HG02885 (cell line): ENCODE data around the gene C9.
"Not testable (repeated sequence)": the region's sequence is repeated elsewhere in the genome, so short reads cannot be mapped to it uniquely, and the experiment has no call there.

Experiments
- ATAC-seq: cut with Tn5 transposase; IDR thresholded peaks from one replicate; pipeline ENCODE4 v1.9.1; 2021; ENCODE audit warnings: mild to moderate bottlenecking; ENCODE audit not compliant: unreplicated experiment, poor library complexity

The C9 gene

GRCh38 chr5:39334296-39334695 lies 30.0 kb downstream of the C9 start:
- ATAC-seq, result not testable (repeated sequence)

- ATAC-seq, result no peak
Measured at GRCh38 chr5:39333104-39333503, 31.2 kb downstream of the C9 start.

GRCh38 chr5:39331861-39332381 lies 32.4 kb downstream of the C9 start:
- no peak for ATAC-seq

- no peak for ATAC-seq
Measured at GRCh38 chr5:39328731-39329130, 35.6 kb downstream of the C9 start.

- no peak for ATAC-seq
Measured at GRCh38 chr5:39323542-39323941, 40.8 kb downstream of the C9 start.

- ATAC-seq, result no peak
Measured at GRCh38 chr5:39319395-39319794, 44.9 kb downstream of the C9 start.

- ATAC-seq, result not testable (repeated sequence)
Measured at GRCh38 chr5:39316464-39316863, 47.8 kb downstream of the C9 start.

- ATAC-seq, result no peak
Measured at GRCh38 chr5:39315995-39316394, 48.3 kb downstream of the C9 start.

GRCh38 chr5:39314591-39314990 lies 49.7 kb downstream of the C9 start:
- ATAC-seq, result no peak

GRCh38 chr5:39309534-39309933 lies 54.8 kb downstream of the C9 start:
- ATAC-seq, result no peak

- ATAC-seq, result no peak
Measured at GRCh38 chr5:39302472-39302871, 61.8 kb downstream of the C9 start.

GRCh38 chr5:39301406-39301805 lies 62.9 kb downstream of the C9 start:
- no peak for ATAC-seq

- no peak for ATAC-seq
Measured at GRCh38 chr5:39299962-39300361, 64.3 kb downstream of the C9 start.

- no peak for ATAC-seq
Measured at GRCh38 chr5:39294736-39295135, 69.6 kb downstream of the C9 start.

GRCh38 chr5:39284552-39284951 lies 79.7 kb downstream of the C9 start:
- ATAC-seq, result no peak

GRCh38 chr5:39283231-39283818 lies 81.0 kb downstream of the C9 start:
- peak; percentile 98 for ATAC-seq

GRCh38 chr5:39282561-39282960 lies 81.7 kb downstream of the C9 start:
- no peak for ATAC-seq

GRCh38 chr5:39275865-39276264 lies 88.4 kb downstream of the C9 start:
- not testable (repeated sequence) for ATAC-seq

- peak; percentile 95 for ATAC-seq
Measured at GRCh38 chr5:39274398-39275085, 89.8 kb downstream of the C9 start.

- ATAC-seq, result no peak
Measured at GRCh38 chr5:39273314-39273954, 90.9 kb downstream of the C9 start.

- not testable (repeated sequence) for ATAC-seq
Measured at GRCh38 chr5:39272869-39273231, 91.4 kb downstream of the C9 start.
